Activated CD8-positive, alpha-beta T cell treated with anti-CD3 and anti-CD28 coated beads for 36 hours (primary cell): ENCODE measurements around the gene ATXN8OS. TPM values are rescaled to one million over a fixed set of nuclear protein-coding genes. Genes with fewer than 3 reads are reported as not detected.

ENCODE experiments used
- ATAC-seq: fragments of 200-7000 bp; cut with Tn5 transposase; one replicate; pipeline ENCODE4 v1.10.0; 2021; ENCODE audit warnings: mild to moderate bottlenecking, moderate library complexity
- CTCF ChIA-PET: fragments of 350-600 bp; sonication (Branson Sonifier 250); formaldehyde crosslinking; loops from one replicate; lab custom pipeline; 2021; ENCODE audit warnings: antibody characterized with exemption; lab: Charles Lee
- POLR2A ChIA-PET: fragments of 350-600 bp; sonication (Branson Sonifier 250); formaldehyde crosslinking; loops from one replicate; lab custom pipeline; 2021; ENCODE audit warnings: antibody characterized with exemption; lab: Charles Lee
- DNase-seq: peaks from one replicate; pipeline ENCODE4 v3.0.0-alpha.2; 2020
- H3K27ac Mint-ChIP-seq: one replicate; pipeline ENCODE4 v1.8.0; 2021; ENCODE audit warnings: mild to moderate bottlenecking, mixed read lengths
- H3K27me3 Mint-ChIP-seq: one replicate; pipeline ENCODE4 v1.8.0; 2021; ENCODE audit warnings: mixed read lengths
- H3K36me3 Mint-ChIP-seq: one replicate; pipeline ENCODE4 v1.8.0; 2021; ENCODE audit warnings: low read depth, mixed read lengths
- H3K4me1 Mint-ChIP-seq: one replicate; pipeline ENCODE4 v1.8.0; 2021; ENCODE audit warnings: low read depth, mixed read lengths
- H3K4me3 Mint-ChIP-seq: one replicate; pipeline ENCODE4 v1.8.0; 2021; ENCODE audit warnings: mild to moderate bottlenecking, moderate library complexity, mixed read lengths
- H3K9me3 Mint-ChIP-seq: one replicate; pipeline ENCODE4 v1.8.0; 2021; ENCODE audit warnings: mixed read lengths
- intact Hi-C: fragments of 100-400 bp; cut with micrococcal nuclease; formaldehyde crosslinking; loops from one replicate; pipeline ENCODE4 v1.10.0; 2022
- total RNA-seq, 2 experiments: library from RNA; stranded (reverse); gene quantifications; one replicate each; pipeline ENCODE4 v1.2.3, GENCODE V29; 2021
- TF ChIP-seq, protein P1 (sequence below): fragments of 200-600 bp; IDR thresholded peaks from one replicate; pipeline ENCODE4 v1.8.0; 2022; ENCODE audit warnings: antibody characterized with exemption, mild to moderate bottlenecking

ATXN8OS gene
- total RNA-seq, 2 experiments from 2014 or later, result not detected

- ChIA-PET POLR2A (no interaction called here), CTCF (no interaction called here)
- Mint-ChIP-seq H3K4me1 (no peaks in the 10 kb centered on the region), H3K36me3 (no peaks in the 10 kb centered on the region), H3K4me3 (no peak overlapping the region), H3K27ac (no peak overlapping the region), H3K27me3 (no peaks in the 10 kb centered on the region), H3K9me3 (peaks cover 3% of the 10 kb centered on the region)
- DNase-seq (no peak), ATAC-seq (no peak)
- TF ChIP-seq, protein P1, sequence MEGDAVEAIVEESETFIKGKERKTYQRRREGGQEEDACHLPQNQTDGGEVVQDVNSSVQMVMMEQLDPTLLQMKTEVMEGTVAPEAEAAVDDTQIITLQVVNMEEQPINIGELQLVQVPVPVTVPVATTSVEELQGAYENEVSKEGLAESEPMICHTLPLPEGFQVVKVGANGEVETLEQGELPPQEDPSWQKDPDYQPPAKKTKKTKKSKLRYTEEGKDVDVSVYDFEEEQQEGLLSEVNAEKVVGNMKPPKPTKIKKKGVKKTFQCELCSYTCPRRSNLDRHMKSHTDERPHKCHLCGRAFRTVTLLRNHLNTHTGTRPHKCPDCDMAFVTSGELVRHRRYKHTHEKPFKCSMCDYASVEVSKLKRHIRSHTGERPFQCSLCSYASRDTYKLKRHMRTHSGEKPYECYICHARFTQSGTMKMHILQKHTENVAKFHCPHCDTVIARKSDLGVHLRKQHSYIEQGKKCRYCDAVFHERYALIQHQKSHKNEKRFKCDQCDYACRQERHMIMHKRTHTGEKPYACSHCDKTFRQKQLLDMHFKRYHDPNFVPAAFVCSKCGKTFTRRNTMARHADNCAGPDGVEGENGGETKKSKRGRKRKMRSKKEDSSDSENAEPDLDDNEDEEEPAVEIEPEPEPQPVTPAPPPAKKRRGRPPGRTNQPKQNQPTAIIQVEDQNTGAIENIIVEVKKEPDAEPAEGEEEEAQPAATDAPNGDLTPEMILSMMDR, result no peak
- intact Hi-C loops, result no loop called here
Measured at GRCh38 chr13:70172946-70173597, 65.4 kb downstream of the ATXN8OS start.

- Mint-ChIP-seq H3K4me3 (no peak overlapping the region), H3K27ac (no peak overlapping the region), H3K27me3 (no peaks in the 10 kb centered on the region), H3K4me1 (no peaks in the 10 kb centered on the region), H3K36me3 (no peaks in the 10 kb centered on the region), H3K9me3 (no peaks in the 10 kb centered on the region)
- ChIA-PET CTCF (no interaction called here), POLR2A (no interaction called here)
- no peak for DNase-seq
- ATAC-seq, result no peak
- TF ChIP-seq, protein P1, result no peak
- intact Hi-C loops, result no loop called here
Measured at GRCh38 chr13:70173598-70173959, 66.0 kb downstream of the ATXN8OS start.

GRCh38 chr13:70178346-70178745 is 70.7 kb downstream of the ATXN8OS start:
- ChIA-PET CTCF (no interaction called here), POLR2A (no interaction called here)
- intact Hi-C loops, result no loop called here
- Mint-ChIP-seq H3K4me3 (no peak overlapping the region), H3K27ac (no peak overlapping the region), H3K27me3 (no peaks in the 10 kb centered on the region), H3K36me3 (no peaks in the 10 kb centered on the region), H3K9me3 (peaks cover 2% of the 10 kb centered on the region), H3K4me1 (no peaks in the 10 kb centered on the region)
- no peak for ATAC-seq
- no peak for DNase-seq
- TF ChIP-seq, protein P1, result no peak

Other genes with a start within 250 kb of the ATXN8OS start
- gene KLHL1, start 626 bp downstream of the ATXN8OS start, total RNA-seq, result not detected